Testis (tissue), 2 donors: ENCODE results near the gene UNC13B.

Source experiments
- POLR2A ChIP-seq: fragments of 450-650 bp; IDR thresholded peaks from one replicate; pipeline ENCODE4 v1.6.1; 2017; ENCODE audit warnings: antibody characterized with exemption, mild to moderate bottlenecking, moderate library complexity
- TF ChIP-seq, protein P1 (sequence below), 3 experiments: fragments of 450-650 bp in 2 of 3; fragments of 200-600 bp in 1 of 3; sonication (generic) in 1 of 3; IDR thresholded peaks; one replicate each; pipeline ENCODE4 v1.5.1; 2016 to 2019; ENCODE audit warnings: antibody characterized with exemption in 3 of 3, mild to moderate bottlenecking in 2 of 3, moderate library complexity in 1 of 3

DNA sequence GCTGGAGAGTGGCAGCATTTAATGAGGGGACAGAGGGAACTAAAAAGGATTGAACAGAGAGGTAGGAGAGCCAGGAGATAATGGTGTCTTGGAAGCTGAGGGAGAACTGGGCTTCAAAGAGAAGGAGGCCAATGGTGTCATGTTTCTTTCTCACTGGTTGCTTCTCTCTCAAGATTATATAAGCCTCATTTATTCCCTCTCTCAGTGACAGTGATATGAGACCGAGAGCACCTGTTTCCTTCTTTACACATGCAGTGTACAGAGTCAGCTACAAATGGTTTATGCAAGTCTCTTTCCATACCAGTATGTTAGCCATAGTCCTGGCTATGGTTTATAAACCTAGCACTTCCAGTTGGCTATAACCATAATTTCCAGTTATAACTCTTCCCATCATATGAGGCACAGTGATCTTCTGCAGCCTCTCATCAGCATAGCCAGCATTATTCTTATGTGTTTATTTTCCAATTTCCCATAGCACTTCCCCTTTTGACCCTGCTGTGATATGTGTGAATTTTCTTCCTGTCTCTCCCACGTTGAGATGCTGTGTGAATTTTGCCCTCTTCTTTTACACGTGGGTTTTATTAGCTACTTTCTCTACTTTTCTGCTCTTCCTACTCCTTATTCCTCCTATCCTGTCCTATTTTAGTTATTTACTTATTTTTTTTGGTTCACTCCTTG is 71.2 kb downstream of the UNC13B start:
- TF ChIP-seq, protein P1, sequence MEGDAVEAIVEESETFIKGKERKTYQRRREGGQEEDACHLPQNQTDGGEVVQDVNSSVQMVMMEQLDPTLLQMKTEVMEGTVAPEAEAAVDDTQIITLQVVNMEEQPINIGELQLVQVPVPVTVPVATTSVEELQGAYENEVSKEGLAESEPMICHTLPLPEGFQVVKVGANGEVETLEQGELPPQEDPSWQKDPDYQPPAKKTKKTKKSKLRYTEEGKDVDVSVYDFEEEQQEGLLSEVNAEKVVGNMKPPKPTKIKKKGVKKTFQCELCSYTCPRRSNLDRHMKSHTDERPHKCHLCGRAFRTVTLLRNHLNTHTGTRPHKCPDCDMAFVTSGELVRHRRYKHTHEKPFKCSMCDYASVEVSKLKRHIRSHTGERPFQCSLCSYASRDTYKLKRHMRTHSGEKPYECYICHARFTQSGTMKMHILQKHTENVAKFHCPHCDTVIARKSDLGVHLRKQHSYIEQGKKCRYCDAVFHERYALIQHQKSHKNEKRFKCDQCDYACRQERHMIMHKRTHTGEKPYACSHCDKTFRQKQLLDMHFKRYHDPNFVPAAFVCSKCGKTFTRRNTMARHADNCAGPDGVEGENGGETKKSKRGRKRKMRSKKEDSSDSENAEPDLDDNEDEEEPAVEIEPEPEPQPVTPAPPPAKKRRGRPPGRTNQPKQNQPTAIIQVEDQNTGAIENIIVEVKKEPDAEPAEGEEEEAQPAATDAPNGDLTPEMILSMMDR (IDR thresholded peaks at IDR 0.05), result no peak
- TF ChIP-seq POLR2A, result no peak
